Activated CD4-positive, CD25-positive, alpha-beta regulatory T cell (primary cell): ENCODE results near the gene RSPO4.

ENCODE experiments used
- DNase-seq, 4 experiments: peaks; one replicate each; lab custom pipeline; 2025; lab: John Stamatoyannopoulos, UW

The RSPO4 gene

DNA sequence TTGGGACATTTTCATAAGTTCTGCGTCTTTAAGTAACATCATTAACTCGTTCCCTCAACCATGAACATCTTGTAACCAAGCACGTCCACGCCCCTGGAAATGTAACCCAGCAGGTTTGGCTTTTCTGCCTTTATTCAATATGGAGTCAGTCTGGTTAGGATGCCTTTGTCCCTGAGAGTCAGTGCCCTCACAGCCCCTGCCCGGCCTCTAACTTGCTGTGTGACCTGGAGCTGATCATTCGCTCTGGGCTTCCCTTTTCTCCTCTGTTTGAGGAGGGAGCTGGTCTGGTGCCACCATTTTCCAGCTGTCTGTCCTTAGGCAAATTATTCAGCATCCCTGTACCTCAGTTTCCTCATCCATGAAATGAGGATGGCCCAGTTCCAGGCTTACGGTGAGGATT, 59.5 kb downstream of the RSPO4 start:
- DNase-seq: no peak

DNA sequence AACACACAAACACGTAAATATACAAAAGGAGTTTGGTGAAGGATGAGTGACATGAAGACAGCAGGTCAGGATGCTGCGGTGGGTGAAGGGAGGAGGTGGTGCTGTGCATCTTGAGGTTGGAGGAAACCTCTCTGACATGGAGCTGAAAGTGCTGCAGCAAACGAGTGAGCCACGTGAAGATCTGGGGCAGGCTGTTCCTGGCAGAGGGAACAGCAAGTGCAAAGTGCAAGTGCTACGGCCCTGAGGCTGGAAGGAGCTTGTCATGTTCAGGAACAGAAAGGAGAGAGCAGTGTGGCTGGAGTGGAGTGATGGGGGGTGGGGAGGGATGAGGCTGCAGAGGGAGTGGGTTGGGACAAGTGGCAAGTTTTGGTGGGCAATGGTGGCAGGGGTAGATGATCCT, 61.2 kb downstream of the RSPO4 start:
- no peak for DNase-seq

DNA sequence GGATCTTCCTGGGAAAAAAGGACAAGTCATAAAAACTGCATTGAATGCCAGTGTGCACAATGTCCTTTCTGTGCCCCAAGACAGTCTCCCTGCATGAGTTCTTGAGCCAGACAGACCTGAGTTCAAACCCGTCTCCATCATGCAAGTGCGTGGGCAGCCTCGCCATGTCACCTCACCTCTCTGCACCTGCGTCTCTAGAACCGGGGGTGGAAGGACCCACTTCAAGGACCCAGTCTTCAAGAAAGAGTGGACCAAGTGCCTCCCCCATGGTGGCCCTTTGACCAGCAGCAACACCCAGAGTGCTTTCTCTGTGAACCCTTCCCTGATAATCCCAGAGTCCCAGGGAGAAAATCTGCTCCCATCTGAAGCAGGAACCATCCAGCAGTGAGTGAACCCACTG, 62.5 kb downstream of the RSPO4 start:
- no peak for DNase-seq

DNA sequence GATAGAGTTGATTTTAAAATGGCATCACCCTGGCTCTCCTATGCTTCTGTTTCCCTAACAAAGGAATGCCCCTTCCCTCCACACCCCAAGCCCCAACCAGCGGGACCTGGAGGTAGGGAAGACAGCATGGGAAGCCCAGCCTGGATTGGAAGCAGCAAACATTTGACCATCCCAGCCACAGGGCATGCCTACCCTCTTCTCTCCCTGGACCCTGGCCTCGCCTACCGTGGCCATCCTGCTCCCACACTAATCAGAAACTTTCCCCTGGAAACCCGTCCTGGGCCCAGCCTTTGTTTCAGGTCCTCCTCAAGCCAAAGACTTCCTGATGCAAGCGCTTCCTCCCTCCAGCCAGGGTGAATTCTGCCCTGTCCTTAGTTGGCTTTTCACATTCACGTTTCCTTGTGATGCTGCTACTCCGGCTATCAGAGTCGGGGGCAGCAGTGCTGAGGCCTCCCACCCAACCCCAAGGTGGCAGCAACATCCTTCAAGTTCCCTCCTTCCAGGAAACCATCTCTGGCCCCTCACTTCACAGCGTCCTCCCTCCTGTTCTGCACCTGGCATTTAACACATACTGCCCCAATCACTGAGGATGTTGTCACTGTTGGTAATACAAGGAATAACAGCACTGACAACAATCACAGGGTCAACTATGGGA, 67.8 kb downstream of the RSPO4 start:
- no peak for DNase-seq

DNA sequence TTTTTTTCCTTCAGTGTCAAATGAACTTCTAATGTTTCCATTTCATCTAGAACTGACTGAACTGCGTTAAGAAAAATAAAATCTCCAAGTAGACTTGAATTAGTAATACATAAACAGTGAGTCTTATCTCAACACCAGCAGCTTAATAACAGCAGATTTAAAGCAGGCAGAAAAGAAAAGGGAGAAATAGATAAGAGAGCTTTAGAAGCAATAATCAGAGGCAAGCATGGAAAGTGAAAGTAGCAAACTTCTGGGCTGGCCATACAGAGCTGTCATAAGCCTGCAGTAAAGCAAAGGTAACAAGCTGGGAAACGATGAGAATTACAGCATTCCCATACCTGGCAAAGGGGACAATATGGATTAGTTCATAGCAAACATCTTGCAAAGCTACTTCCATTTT, 69.1 kb downstream of the RSPO4 start:
- no peak for DNase-seq

DNA sequence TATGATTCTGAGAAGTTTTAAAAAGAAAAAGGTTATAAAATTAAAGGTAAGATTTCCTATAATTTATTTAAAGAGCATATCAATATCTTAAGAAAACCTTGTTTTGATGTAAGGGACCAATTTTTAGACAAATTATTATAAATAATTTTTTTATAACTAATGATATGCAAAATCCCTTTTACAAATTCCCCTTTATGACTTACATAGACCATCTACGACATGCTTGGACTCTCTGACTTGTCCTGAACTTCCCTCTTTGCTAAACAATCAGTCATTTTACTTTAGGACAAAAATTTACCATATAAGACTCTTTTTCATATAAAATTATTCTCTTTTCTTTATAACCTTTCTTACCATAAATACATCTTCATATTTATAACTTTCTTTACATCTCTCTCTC, 70.7 kb downstream of the RSPO4 start:
- no peak for DNase-seq

DNA sequence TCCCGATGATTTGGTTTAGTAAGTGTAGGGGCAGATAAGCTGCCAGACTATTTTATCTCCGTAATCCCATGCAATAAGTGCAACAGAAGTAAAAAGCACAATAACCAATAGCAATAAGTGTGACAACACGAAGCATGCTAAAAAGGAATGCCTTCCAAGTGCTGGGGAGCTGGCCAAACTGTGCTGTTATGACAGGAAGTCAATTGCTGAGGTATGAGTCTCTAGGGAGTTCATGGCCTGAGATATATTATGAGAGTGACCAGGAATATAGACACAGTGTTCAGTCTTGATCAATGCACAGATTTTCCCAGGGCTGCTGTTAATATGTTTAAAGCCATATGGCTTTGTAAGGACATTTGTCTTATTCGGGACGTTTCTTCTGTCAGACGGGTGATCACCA, 75.4 kb downstream of the RSPO4 start:
- DNase-seq: no peak

DNA sequence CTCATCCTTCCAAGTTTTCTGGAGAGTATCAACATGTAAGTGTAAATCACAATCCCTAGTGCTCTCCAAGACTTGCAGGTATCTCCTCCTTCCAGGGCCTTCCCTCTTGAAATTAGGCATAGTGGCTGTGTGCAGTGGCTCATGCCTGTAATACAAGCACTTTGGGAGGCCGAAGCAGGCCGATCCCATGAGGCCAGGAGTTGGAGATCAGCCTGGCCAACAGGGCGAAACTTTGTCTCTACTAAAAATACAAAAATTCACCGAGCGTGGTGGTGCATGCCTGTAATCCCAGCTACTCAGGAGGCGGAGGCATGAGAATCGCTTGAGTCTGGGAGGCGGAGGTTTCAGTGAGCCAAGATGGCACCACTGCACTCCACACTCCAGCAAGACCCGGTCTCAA, 76.6 kb downstream of the RSPO4 start:
- DNase-seq: no peak

DNA sequence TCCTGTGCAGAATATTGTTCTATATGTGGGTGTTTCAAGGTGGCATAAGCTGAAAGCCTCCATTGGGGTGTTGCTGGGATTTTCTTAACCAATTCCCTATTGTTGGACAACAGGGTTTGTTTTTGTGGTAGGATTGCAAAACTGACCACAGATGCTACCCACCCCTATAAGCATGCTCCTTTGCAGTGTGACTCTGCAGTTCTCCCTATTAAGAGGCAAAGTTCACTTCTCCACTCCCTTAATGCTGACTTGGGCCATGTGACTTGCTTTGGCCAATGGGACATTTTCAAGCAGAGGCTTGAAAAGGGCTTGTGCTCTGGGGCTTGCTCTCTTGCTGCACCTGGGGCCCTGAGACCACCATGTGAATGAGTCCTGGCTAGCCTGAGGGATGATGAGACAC, 77.5 kb downstream of the RSPO4 start:
- no peak for DNase-seq

DNA sequence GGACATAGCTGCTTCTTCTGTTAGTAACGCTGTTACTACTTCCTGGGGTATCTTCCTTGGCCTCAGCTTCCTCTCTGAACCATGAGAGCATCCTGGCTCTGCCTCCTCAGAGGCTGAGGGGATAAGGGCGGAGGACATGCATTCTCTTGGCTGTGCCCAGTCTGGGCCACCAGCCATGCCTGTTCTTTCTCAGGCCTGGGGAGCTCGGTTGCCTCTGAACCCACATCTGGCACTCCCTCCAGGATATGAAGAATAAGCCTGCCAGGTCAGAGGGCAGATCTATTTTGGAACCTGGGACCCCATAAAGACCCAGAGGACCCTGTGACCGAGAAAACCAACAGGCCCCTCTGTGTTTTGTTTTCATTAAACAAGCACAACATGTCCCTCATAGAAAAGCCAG, 79.3 kb downstream of the RSPO4 start:
- DNase-seq: no peak

DNA sequence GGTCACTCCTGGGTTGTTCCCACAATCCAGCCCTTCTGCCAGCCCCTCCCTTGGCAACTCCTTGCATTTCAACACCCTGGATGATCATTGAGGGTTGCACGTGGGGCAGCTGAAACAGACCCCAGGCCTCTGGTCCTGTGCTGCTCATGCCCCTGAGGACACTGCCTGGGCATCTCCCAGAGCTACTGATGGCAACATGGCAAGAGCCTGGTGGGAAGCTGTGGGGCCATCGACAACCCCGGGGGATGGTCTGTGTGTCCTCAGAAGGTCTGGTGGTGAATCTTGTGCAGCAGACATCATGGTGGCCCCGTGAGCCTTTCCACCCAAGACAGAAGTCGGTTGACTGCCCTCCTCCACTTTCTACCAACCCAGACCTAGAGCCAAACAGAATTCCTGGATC, 81.0 kb downstream of the RSPO4 start:
- DNase-seq: no peak

DNA sequence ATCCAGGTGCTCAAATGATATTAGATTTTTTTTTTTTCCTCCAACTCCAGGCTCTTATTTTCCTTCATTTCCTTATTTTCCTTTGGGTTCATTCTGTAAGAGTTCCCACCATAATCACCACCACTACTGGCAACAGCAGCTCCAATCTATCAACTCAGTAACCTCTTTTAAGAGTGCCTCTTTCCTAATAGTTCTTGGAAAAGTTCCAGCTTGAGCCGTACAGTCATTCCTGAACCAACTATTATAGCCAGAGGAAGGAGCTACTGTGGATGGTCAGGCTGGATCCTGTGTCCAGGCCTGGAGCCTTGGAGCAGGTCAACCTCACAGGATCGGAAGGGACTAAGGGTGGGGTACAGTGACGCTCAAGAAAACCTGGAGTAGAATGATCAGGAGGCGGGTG, 81.8 kb downstream of the RSPO4 start:
- no peak for DNase-seq

DNA sequence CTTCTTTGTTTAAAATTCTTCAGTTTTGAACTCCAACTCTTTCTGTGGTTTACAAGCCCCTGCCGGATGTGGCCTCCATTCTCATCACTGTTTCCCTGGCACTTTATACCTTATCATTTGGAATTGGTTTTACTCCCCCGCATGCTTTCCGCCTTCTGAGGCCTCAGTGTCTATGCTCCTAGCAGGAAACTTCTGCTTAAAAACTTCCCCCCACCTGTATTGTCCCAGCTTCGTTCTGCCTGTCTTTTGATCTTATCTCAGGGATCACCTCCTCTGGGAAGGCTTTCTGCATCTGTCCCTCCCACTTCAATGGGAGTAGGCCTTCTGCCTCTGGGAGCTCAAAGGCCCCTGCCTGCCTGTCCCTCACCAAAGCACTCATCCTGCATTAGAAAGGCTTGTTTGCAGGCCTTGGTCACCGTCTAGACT, 82.6 kb downstream of the RSPO4 start:
- DNase-seq: no peak

DNA sequence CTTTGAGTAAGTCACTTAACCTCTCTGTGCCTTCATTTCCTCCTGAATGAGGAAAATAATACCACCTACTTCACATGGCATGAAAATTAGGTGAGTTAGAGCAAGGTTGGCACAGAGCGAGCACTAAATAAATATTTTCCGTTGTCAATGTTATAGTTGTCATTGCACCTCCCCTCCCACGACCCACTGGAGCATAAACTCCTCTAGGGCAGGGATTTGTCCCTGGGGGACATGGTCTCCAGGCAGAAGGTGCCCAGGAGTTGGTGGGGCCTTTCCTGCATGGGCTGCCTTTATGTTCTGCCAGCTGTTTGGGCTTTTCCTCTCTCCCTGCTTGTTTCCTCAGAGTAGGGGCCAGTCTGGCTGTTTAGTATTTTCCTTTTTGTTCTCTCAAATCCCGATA, 84.7 kb downstream of the RSPO4 start:
- no peak for DNase-seq

DNA sequence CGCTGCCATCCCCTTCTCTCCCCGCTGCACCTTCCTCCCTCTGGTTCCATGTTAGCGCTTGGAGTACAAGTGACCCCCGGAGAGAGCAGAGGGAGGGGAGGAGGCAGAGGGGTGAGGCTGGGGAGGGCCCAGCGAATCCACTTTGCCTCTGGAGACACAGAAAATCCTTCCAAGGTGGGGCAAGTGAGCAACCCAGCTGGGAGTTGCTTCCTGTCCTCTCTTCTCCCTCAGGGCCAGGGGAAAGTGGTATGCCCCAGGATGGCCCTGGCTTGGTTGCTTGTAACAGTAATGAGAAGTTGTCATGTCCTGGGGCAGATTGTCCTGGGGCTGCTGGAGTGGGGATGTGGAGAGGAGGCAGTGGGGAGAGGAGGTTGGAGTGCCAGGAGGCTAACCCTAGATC, 85.3 kb downstream of the RSPO4 start:
- no peak for DNase-seq

DNA sequence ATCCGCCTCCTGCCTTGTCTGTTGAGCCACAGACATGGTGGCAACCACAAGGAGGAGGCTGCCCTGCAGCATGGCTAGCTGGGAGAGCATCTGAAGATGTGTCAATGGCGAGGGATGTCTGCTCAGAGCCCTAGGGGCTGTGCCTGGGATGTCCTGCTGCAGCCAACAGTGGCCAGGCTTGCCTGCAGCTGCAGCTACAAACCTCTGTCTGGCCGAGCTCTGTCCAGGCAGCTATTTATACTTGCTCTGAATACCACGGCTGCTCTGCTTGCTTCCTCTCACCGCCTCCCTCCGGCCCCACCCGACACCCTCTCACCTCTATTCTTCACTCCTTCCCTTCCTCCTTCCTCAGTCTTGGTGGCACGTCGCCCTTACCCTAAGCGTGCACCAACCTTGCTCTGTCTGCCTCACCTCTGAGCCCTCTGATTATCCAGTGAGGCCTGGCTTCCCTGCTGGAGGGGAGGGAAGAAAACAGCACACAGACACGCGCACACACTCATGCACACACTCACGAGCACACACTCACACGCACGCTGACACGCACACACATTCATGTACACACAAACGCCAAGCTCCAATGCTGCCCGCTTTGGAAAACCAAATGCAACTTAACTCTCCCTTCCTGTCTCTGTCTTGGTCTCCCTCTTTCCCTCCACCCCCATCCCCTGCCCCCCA, 85.8 kb downstream of the RSPO4 start, which contains the start of gene ANGPT4:
ANGPT4 (minus strand) TSS at position 210 of the 675 bp plus-strand sequence; CDS start at position 90, 120 bp downstream.
- no peak for DNase-seq

DNA sequence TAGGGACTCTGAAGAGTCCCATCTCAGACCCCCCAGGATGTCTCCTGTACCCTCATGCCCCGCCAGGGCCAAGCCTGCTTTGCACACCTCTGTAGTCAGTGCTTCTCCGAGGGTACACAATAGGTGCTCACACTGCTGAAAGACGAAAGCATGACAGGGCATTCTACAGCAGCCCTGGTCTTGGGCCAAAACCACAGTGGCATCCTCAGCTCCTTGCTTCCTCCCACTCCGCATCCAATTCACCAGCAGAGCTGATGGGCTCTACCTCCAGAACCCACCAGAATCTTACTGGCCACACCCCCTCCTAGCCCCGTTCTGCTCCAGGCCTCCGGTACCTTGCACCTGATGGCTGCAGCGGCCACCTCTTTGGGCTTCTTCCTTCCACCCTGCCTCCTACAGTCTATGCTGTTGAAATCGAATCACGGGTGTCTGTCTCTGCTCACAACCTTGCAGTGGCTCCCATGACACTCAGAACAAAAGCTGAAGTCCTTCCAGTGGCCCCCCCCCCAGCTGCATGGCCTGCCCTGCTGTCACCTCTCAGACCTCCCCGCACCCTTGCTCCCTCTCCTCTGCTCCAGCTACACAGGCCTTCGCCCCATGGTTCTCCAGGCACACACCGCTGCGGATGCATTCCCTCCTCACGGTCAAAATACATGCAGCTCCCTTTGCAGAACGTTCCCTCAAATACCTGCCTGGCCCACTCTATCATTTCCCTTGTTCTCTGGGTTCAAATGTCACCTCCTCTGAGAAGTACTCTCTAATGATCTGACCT, 87.2 kb downstream of the RSPO4 start:
- DNase-seq: no peak

DNA sequence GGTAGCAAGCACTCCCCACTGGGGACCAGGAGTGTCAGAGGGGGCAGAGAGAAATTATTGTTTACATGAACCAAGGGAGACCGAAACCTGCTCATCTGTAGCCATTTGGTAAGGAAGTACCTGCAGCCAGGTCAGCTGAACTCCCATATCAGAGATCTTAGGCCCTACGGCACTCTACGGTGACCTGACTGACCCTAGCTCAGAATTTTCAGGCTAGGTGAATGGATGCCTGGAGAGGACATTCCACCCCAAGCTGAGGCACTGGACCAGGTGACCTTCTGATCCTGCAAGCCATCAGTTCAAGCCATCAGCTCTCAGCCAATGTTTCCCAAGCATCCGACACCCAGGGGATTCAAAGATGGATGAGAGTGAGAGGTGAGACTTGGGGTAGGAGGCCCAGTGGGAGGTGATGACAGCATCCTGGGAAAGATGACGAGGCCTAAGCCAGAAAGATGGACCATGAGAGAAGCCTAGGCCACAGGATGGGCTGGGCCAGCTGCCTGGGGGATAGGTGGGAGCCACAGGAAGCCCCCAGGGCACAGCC, 88.7 kb downstream of the RSPO4 start:
- no peak for DNase-seq

DNA sequence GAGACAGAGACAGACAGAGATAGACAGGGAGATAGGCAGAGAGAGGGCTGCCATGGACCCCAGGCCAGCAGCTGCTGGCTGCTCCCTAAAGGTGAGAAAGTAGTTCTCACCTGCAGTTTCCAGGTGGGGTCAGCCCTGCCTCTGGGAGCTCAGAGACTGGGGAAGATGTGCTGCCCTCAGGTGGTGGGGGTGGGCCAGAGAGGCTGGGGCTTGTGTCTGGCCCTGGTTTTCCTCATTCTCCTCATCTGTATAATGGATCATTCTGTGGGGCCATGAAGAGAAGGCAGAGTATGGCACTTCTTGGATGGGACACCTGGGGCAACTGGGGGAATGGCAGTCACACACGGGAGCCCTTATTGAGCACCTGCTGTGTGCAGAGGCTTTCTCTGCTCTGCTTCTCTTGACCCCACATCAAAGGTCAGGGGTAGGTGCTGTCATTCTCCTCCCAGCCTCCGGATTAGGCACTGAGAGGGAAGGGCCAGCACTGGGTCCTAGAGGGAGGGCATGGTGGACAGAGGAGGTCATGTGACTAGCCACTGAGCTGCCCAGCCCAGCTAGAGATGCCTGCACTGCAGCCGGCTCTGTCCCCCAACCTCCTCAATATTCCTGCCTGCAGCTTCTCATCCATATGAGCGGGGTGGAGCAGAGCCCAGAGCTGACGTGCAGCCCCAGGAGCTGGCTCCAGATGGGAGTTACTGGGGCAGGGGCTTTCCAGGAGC, 90.1 kb downstream of the RSPO4 start:
- no peak for DNase-seq

DNA sequence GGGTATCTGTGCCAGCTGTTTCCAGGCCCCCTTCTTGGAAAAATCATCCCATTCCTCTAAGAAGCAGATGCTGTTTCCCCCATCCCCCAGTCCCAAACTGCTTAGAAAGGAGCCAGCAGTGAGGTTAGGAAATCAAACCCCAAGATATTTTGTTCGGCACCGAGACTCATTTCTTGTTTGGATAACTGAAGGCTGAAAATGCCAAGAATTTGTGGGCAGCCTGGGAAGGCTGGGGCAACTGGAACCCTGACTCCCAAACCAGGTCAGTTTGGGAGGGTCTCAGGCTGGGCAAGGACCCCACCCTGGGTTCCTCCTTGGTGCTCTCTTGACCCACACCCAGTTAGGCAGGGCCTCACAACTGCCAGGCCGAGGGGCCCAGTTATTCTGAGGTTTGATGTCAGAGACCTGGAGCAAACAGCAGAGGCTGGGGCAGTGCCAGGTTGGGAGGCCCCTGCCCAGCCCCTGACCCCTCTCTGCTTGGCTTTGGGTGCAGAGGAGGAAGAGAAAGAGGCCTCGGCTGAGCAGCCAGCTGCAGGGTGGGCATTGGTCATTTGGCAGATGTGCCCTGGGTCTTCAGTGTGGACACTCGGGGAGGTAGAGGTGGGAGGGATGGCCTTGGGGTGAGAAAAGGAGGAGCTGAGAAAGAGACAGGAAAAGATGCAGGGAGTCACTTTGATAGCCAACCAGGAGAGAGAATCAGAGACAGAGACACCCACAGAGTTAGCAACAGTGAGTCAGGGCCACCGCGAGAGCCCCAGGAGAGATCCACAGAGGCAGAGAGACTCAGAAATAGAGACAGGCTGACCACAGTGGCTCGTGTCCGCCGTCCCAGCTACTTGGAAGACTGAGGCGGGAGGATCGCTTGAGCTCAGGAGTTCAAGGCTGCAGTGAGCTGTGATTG, 91.0 kb downstream of the RSPO4 start:
- no peak for DNase-seq
